HepG2 (cell line): Measurements from ENCODE around the gene GMFB. TPM values are rescaled to one million over a fixed set of nuclear protein-coding genes. Genes with fewer than 3 reads are reported as not detected.

Source experiments
- ATAC-seq: fragments of 200-7000 bp; cut with Tn5 transposase; 3 replicates; pipeline ENCODE4 v1.9.1; 2020; ENCODE audit warnings: mild to moderate bottlenecking, moderate library complexity
- BruUV-seq: library from RNA; stranded (reverse); fragments of 400-500 nt; replicated peaks from 2 replicates; lab custom pipeline; 2021; lab: Mats Ljungman, UMichigan
- CTCF ChIA-PET: fragments of 300-600 bp; formaldehyde crosslinking; extraction: SDS; loops from one replicate; lab custom pipeline; 2021; ENCODE audit warnings: low total read pairs, inconsistent platforms, low intra/inter-chr PET ratio; lab: Yijun Ruan, JAX
- POLR2A ChIA-PET: fragments of 350-600 bp; sonication (Branson Sonifier 250); formaldehyde crosslinking; loops from one replicate; lab custom pipeline; 2020; ENCODE audit warnings: antibody characterized with exemption, inconsistent platforms; lab: Yijun Ruan, JAX
- DNase-seq: peaks from one replicate; pipeline ENCODE4 v3.0.0-alpha.2; 2015; ENCODE audit warnings: low spot score
- FAIRE-seq: peaks from 3 replicates; lab custom pipeline; 2011; peaks lifted over from hg19 to GRCh38; lab: Jason Lieb, UNC
- H2AFZ ChIP-seq: one replicate; pipeline ENCODE4 v1.6.1; 2011; ENCODE audit warnings: low read length, inconsistent platforms
- H3K27ac ChIP-seq: fragments of 300-600 bp; 3 replicates; pipeline ENCODE4 v1.8.0; 2011; ENCODE audit warnings: mixed run types, mild to moderate bottlenecking, mixed read lengths, low read length, inconsistent platforms; ENCODE audit not compliant: insufficient read depth; ENCODE audit errors: extremely low read length
- H3K27me3 ChIP-seq, 2 experiments: fragments of 200-600 bp in 1 of 2; 2 replicates in 1 of 2; 3 replicates in 1 of 2; pipeline versions ENCODE4 v1.6.0 to v1.8.0; 2011; ENCODE audit warnings: low read length in 2 of 2, mild to moderate bottlenecking in 2 of 2, moderate library complexity in 2 of 2, inconsistent platforms in 1 of 2; ENCODE audit not compliant: insufficient read depth in 2 of 2, control insufficient read depth in 1 of 2
- H3K36me3 ChIP-seq, 2 experiments: fragments of 200-600 bp in 1 of 2; replicated peaks in 1 of 2; 2 replicates in 1 of 2; 3 replicates in 1 of 2; pipeline versions ENCODE4 v1.5.1 to v1.8.0; 2011; ENCODE audit warnings: low read length in 2 of 2, inconsistent platforms in 1 of 2; ENCODE audit not compliant: insufficient read depth in 2 of 2, control insufficient read depth in 1 of 2
- H3K4me1 ChIP-seq: 2 replicates; pipeline ENCODE4 v1.5.1; 2012; ENCODE audit warnings: low read length, inconsistent platforms; ENCODE audit not compliant: insufficient read depth
- H3K4me2 ChIP-seq: 2 replicates; pipeline ENCODE4 v1.6.0; 2011; ENCODE audit warnings: low read depth, low read length, inconsistent platforms
- H3K4me3 ChIP-seq, 3 experiments: fragments of 200-600 bp in 1 of 3; sonication (generic), shearing (Covaris generic) in 1 of 3; replicated peaks in 1 of 3; 2 replicates each; pipeline ENCODE4 v1.5.1; 2011 to 2016; ENCODE audit warnings: low read length in 3 of 3, inconsistent platforms in 2 of 3, low read depth in 2 of 3, mild to moderate bottlenecking in 2 of 3, control low read depth in 1 of 3, mixed read lengths in 1 of 3; ENCODE audit not compliant: insufficient read depth in 1 of 3
- H3K79me2 ChIP-seq: one replicate; pipeline ENCODE4 v1.6.1; 2011; ENCODE audit warnings: low read length, inconsistent platforms; ENCODE audit not compliant: insufficient read depth
- H3K9ac ChIP-seq: 2 replicates; pipeline ENCODE4 v1.6.0; 2011; ENCODE audit warnings: mild to moderate bottlenecking, low read depth, low read length, inconsistent platforms; ENCODE audit not compliant: insufficient read depth
- H3K9me3 ChIP-seq: 2 replicates; pipeline ENCODE4 v1.5.1; 2012; ENCODE audit warnings: mild to moderate bottlenecking, low read length
- H4K20me1 ChIP-seq: 2 replicates; pipeline ENCODE4 v1.6.0; 2011; ENCODE audit warnings: inconsistent platforms, mild to moderate bottlenecking, low read length, moderate library complexity; ENCODE audit not compliant: insufficient read depth
- ATAD3A ChIP-seq: sonication (generic); formaldehyde crosslinking; IDR thresholded peaks from 2 replicates; pipeline ENCODE4 v1.4.0; 2020; ENCODE audit warnings: missing genetic modification reagents
- BRCA1 ChIP-seq: sonication (generic); formaldehyde crosslinking; IDR thresholded peaks from 2 replicates; pipeline ENCODE4 v1.4.0; 2020; ENCODE audit warnings: missing genetic modification reagents
- CREM ChIP-seq, 2 experiments: sonication (generic) in 1 of 2; formaldehyde crosslinking in 1 of 2; IDR thresholded peaks; 2 replicates each; pipeline versions ENCODE4 v1.4.0 to v1.6.1; 2016 to 2020; ENCODE audit warnings: antibody characterized with exemption in 1 of 2, mild to moderate bottlenecking in 1 of 2, missing genetic modification reagents in 1 of 2
- HNRNPK ChIP-seq: fragments of 200-400 bp; formaldehyde crosslinking; IDR thresholded peaks from 2 replicates; pipeline ENCODE4 v1.6.1; 2018; ENCODE audit warnings: low read length, low read depth, moderate library complexity, mild to moderate bottlenecking; ENCODE audit not compliant: poor library complexity, severe bottlenecking
- MED1 ChIP-seq: sonication (generic); formaldehyde crosslinking; IDR thresholded peaks from 2 replicates; pipeline ENCODE4 v1.4.0; 2020; ENCODE audit warnings: missing genetic modification reagents
- MED8 ChIP-seq: sonication (generic); formaldehyde crosslinking; IDR thresholded peaks from 2 replicates; pipeline ENCODE4 v1.8.1; 2023; ENCODE audit warnings: mild to moderate bottlenecking, missing genetic modification reagents; ENCODE audit not compliant: insufficient replicate concordance
- RBFOX2 ChIP-seq: fragments of 200-400 bp; formaldehyde crosslinking; IDR thresholded peaks from 2 replicates; pipeline ENCODE4 v1.6.1; 2017; ENCODE audit warnings: low read depth, mild to moderate bottlenecking, low read length
- RFX3 ChIP-seq: IDR thresholded peaks from 2 replicates; pipeline ENCODE4 v1.6.1; 2016; ENCODE audit warnings: missing biosample characterization, missing genetic modification reagents
- SALL2 ChIP-seq: sonication (generic); formaldehyde crosslinking; IDR thresholded peaks from 2 replicates; pipeline ENCODE4 v1.8.1; 2023; ENCODE audit warnings: mild to moderate bottlenecking, missing genetic modification reagents, inconsistent platforms
- SAP130 ChIP-seq: IDR thresholded peaks from 2 replicates; pipeline ENCODE4 v1.6.1; 2016; ENCODE audit warnings: low read depth
- SMARCE1 ChIP-seq: fragments of 450-650 bp; IDR thresholded peaks from 2 replicates; pipeline ENCODE4 v1.6.1; 2017; ENCODE audit warnings: borderline replicate concordance
- YEATS4 ChIP-seq: sonication (generic); formaldehyde crosslinking; IDR thresholded peaks from 2 replicates; pipeline ENCODE4 v1.4.0; 2020; ENCODE audit warnings: missing genetic modification reagents, borderline replicate concordance
- ZBTB25 ChIP-seq: IDR thresholded peaks from 2 replicates; pipeline ENCODE4 v1.6.1; 2018; ENCODE audit warnings: missing genetic modification reagents
- ZNF230 ChIP-seq: sonication (generic); formaldehyde crosslinking; IDR thresholded peaks from 2 replicates; pipeline ENCODE4 v1.4.0; 2020; ENCODE audit warnings: mild to moderate bottlenecking, missing genetic modification reagents
- ZNF333 ChIP-seq: sonication (generic); formaldehyde crosslinking; IDR thresholded peaks from 2 replicates; pipeline ENCODE4 v1.4.0; 2020; ENCODE audit warnings: mild to moderate bottlenecking, missing genetic modification reagents, borderline replicate concordance
- ZNF501 ChIP-seq: sonication (generic); formaldehyde crosslinking; IDR thresholded peaks from 2 replicates; pipeline ENCODE4 v1.5.1; 2020; ENCODE audit warnings: mild to moderate bottlenecking, moderate library complexity, missing genetic modification reagents
- ZNF510 ChIP-seq: sonication (generic); formaldehyde crosslinking; IDR thresholded peaks from 2 replicates; pipeline ENCODE4 v1.4.0; 2020; ENCODE audit warnings: low read depth, mild to moderate bottlenecking, missing genetic modification reagents
- ZNF644 ChIP-seq: IDR thresholded peaks from 2 replicates; pipeline ENCODE4 v1.6.1; 2016; ENCODE audit warnings: low read depth
- ZNF747 ChIP-seq: sonication (generic); formaldehyde crosslinking; IDR thresholded peaks from 2 replicates; pipeline ENCODE4 v1.8.1; 2023; ENCODE audit warnings: missing genetic modification reagents, mild to moderate bottlenecking, borderline replicate concordance
- ZNF772 ChIP-seq: sonication (generic); formaldehyde crosslinking; IDR thresholded peaks from 2 replicates; pipeline ENCODE4 v1.5.0; 2020; ENCODE audit warnings: mild to moderate bottlenecking, missing genetic modification reagents
- ZSCAN25 ChIP-seq: sonication (generic); formaldehyde crosslinking; IDR thresholded peaks from 2 replicates; pipeline ENCODE4 v1.8.0; 2022; ENCODE audit warnings: mild to moderate bottlenecking, missing genetic modification reagents
- WGBS: methylation state at CpG from one replicate; pipeline ENCODE4 v1.1.6; 2017; ENCODE audit warnings: low lambda C conversion rate; 5-methylcytosine and 5-hydroxymethylcytosine counted together
- in situ Hi-C: cut with HindIII; loops from 2 replicates; pipeline ENCODE4 v1.10.0; 2017; ENCODE audit warnings: low pct_unique_long_range_greater_than_20kb; ENCODE audit not compliant: extremely low pct_ligation_motif_present
- intact Hi-C: fragments of 100-400 bp; cut with micrococcal nuclease; formaldehyde crosslinking; loops from one replicate; pipeline ENCODE4 v1.10.0; 2022; ENCODE audit not compliant: unreplicated experiment
- polyA plus RNA-seq, 8 experiments: library from polyadenylated mRNA; depleted of rRNA in 3 of 8; stranded (reverse) in 7 of 8; unstranded in 1 of 8; fragments of >200 nt; fragmentation: Illumina TruSeq in 4 of 8; extraction: Trizol in 4 of 8; gene quantifications; 2 replicates each; pipeline versions ENCODE4 v1.2.1 to v1.2.3, GENCODE V29; 2011 to 2016; ENCODE audit warnings: low read depth in 4 of 8, missing spikeins in 1 of 8, mixed read lengths in 1 of 8; ENCODE audit not compliant: insufficient read depth in 1 of 8
- total RNA-seq, 5 experiments: library from RNA; depleted of rRNA; stranded (reverse); fragments of >200 nt; fragmentation: Illumina TruSeq; extraction: Trizol; gene quantifications; 2 replicates each; pipeline ENCODE4 v1.2.3, GENCODE V29; 2016; ENCODE audit warnings: low read depth in 1 of 5
- TF ChIP-seq, protein P1 (sequence below): sonication (generic); formaldehyde crosslinking; IDR thresholded peaks from 2 replicates; pipeline ENCODE4 v1.4.0; 2020; ENCODE audit warnings: mild to moderate bottlenecking, missing genetic modification reagents

GMFB gene
- total and polyA plus RNA-seq, 2 of the 13 experiments (the other 11 are each of a cell fraction or from before 2014, with no cell fraction given): 17.3 to 68.2 TPM

- TF ChIP-seq SAP130 (CRISPR knock-in tag): peak; percentile 69
- TF ChIP-seq ZNF772 (CRISPR knock-in tag): 0 out of 2 replicates have a peak, but pooled peaks have one; percentile 21
- peak; percentile 83; the same call in 1 of the 2 replicates for TF ChIP-seq ZNF644
- no peak for TF ChIP-seq HNRNPK
- TF ChIP-seq YEATS4 (CRISPR knock-in tag): 0 out of 2 replicates have a peak, but pooled peaks have one; percentile 21
These were observed 49.3 kb upstream of the GMFB start (continued) for GRCh38 chr14:54538055-54538454.

- Histone ChIP-seq H3K9me3 (no peaks in the 10 kb centered on the region), H3K27me3 (no peaks in the 10 kb centered on the region), H2AFZ (no peak overlapping the region), H3K27ac (peak overlapping the region; percentile 62), H3K36me3 (no peaks in the 10 kb centered on the region; a peak in 1 of 5 replicates), H3K9ac (no peak overlapping the region), H3K4me3 (peak overlapping the region in 1 of 3 experiments; percentile 2; a peak in 1 of 6 replicates), H3K79me2 (no peaks in the 10 kb centered on the region), H4K20me1 (no peaks in the 10 kb centered on the region), H3K4me2 (no peak overlapping the region; the same call in 1 of the 2 replicates), H3K4me1 (peaks cover 31% of the 10 kb centered on the region)
- DNase-seq: peak; percentile 79
- peak; percentile 67 for ATAC-seq
- 0% methylated on average over 2 of the region's 2 CpGs for WGBS
- no TSS peak for BruUV-seq
- in situ Hi-C loops: no loop called here
- CTCF ChIA-PET: no interaction called here
- POLR2A ChIA-PET: interaction anchor here (0.7 to 1.6 kb wide), 7 partner anchors 13 to 105 kb away, joined by 3 to 9 read pairs (median 4); partner anchors contain the start of gene CGRRF1
- no peak for FAIRE-seq
- intact Hi-C loops: loop anchor here (1.0 kb wide), 1 partner anchor 18 kb away; no protein-coding TSS in a partner anchor
- no peak for TF ChIP-seq ZBTB25 (CRISPR knock-in tag)
- TF ChIP-seq ZNF747 (CRISPR knock-in tag): no peak
- TF ChIP-seq ZNF333: no peak
- no peak for TF ChIP-seq ZNF230 (CRISPR knock-in tag)
- TF ChIP-seq MED8: no peak
- TF ChIP-seq ZNF501 (CRISPR knock-in tag): no peak
- TF ChIP-seq ATAD3A (CRISPR knock-in tag): no peak
- no peak for TF ChIP-seq ZNF510 (CRISPR knock-in tag)
- no peak for TF ChIP-seq ZSCAN25 (CRISPR knock-in tag)
- peak; percentile 69 for TF ChIP-seq CREM (IDR thresholded peaks at IDR 0.05)
- no peak for TF ChIP-seq CREM (CRISPR knock-in tag; IDR thresholded peaks at IDR 0.05)
- peak; percentile 40 for TF ChIP-seq MED1
- TF ChIP-seq, protein P1, sequence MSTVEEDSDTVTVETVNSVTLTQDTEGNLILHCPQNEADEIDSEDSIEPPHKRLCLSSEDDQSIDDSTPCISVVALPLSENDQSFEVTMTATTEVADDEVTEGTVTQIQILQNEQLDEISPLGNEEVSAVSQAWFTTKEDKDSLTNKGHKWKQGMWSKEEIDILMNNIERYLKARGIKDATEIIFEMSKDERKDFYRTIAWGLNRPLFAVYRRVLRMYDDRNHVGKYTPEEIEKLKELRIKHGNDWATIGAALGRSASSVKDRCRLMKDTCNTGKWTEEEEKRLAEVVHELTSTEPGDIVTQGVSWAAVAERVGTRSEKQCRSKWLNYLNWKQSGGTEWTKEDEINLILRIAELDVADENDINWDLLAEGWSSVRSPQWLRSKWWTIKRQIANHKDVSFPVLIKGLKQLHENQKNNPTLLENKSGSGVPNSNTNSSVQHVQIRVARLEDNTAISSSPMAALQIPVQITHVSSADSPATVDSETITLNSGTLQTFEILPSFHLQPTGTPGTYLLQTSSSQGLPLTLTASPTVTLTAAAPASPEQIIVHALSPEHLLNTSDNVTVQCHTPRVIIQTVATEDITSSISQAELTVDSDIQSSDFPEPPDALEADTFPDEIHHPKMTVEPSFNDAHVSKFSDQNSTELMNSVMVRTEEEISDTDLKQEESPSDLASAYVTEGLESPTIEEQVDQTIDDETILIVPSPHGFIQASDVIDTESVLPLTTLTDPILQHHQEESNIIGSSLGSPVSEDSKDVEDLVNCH (CRISPR knock-in tag): no peak
- TF ChIP-seq SALL2 (CRISPR knock-in tag): no peak
- TF ChIP-seq RFX3: no peak
- no peak for TF ChIP-seq RBFOX2
- no peak for TF ChIP-seq BRCA1
- peak; percentile 69 for TF ChIP-seq SAP130 (CRISPR knock-in tag)
- no peak for TF ChIP-seq SMARCE1
These were observed 48.9 kb upstream of the GMFB start for GRCh38 chr14:54537651-54538050.
